IPS DF 19.7 (cell line): ENCODE measurements around the gene CSTF1.
"Not testable (repeated sequence)": the region's sequence is repeated elsewhere in the genome, so short reads cannot be mapped to it uniquely, and the experiment has no call there.

Experiments used
- DNase-seq: peaks from one replicate; pipeline ENCODE4 v3.0.0-alpha.2; 2013; ENCODE audit warnings: low read depth, low spot score

The CSTF1 gene

DNA sequence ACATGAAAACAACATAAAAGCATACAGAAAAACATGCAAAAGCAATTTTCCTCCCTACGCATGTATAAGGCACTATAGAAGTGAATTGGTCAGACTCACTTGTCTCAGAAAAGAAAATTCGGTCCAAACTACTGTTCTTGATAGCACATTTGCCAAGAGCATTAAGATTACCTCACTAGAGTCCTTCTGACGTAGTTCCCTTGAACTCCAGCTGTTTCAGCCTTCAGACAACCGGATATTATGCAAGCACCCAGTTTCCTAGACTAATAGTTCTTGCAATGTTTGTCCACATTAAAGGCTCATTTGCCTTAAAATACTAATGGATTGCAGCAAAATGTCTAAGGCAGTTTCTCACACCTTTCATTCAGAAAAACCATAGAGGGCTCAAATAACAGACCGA is 17.1 kb downstream of the CSTF1 start:
- no peak for DNase-seq

DNA sequence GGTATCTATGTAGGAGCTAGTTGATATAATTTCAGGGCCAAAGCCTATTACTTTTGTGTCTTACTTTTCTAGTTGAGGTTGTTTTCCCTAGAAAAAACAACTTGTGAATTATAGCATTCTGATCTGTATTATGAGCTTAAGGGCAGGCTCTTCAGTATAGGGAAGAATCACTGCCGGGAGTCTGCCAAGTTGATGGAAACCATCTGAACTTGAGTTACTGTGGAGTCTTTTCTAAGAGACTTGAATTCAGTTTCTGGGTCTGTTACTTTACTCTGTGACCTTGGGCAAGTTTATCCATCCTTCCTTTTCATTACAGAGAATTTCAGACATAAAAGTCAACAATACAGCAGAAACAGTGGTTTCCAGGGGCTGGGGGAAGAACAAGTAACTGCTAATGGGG is 17.5 kb downstream of the CSTF1 start:
- DNase-seq = no peak

DNA sequence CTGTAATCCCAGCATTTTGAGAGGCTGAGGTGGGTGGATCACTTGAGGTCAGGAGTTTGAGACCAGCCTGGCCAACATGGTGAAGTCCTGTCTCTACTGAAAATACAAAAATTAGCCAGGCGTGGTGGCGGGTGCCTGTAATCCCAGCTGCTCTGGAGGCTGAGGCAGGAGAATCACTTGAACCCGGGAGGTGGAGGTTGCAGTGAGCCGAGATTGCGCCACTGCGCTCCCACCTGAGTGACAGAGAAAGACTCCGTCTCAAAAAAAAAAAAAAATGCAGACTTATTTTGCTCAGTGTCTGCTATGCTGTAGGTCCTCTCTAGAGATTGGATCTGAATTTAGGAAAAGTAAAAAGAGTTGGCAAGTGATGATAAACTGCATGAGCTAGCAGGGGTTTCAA is 18.8 kb downstream of the CSTF1 start:
- not testable (repeated sequence) for DNase-seq

DNA sequence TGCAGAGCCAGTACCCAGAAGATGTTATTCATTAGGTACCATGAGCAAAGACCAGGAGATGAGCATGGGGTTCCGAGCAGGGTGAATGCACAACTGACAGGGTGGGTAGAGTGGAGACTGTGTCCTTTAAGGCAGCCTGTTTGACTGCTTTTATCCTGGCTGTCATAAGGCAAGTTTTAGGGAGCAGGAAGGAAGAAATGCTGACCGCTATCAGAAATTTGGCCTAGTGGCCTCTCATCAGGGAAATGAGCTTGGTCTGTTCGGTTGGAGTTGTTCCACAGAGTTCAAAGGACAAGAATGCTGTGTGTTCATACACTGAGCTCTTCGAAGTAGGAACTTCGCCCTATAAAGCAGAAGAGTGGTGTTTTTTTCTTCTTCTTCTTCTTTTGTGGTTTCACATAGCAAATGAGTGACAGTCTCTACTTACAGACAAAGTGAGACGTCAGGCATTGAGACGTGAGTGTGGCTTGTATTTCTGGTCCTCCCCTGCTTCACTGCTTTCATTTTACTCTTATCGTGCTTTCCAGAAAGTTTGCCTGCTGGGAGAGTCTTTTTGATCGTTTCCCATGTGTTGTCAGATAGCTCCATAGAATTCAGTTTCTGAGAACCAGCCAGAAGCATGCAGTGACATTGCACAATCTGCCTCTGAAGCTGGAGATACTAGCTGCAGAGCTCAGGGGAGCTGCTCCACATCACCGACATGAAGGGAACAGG is 19.5 kb downstream of the CSTF1 start, which contains the start of gene CASS4:
Gene CASS4 (plus strand): TSS at position 502 of the 714 bp plus-strand sequence. CDS start 199 bp downstream, at position 701.
- DNase-seq = no peak

DNA sequence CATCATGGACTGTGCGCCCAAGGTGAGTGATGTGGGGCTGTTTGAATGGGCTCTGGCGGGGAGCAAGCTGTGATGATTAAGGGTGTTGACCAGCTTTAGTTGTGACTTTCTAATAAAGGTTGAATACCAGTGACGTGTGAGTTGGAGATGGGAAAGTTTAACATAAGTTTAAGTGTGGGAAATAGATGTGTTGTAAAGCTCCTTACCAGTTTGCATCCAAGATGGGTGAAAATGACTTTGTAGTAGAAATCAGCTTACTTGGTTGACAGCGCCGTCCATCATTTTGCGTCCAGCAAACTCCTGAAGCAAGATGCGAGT is 20.0 kb downstream of the CSTF1 start:
- DNase-seq = no peak

DNA sequence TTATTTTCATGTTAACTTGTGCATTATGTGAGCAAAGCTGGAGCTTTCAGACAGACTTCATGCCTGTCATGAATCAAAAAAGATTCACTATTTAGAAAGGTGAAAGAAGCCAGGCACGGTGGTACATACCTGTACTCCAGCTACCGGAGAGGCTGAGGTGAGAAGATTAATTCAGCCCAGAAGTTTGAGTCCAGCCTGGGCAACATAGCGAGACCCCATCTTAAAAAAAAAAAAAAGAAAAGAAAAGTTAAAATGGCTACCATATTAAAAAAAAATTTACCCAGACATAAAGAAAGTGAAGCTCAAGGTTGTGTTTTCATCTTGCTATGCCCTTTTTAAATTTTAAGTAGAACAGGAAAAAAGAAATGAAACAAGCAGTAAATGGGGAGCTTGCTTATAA is 20.5 kb downstream of the CSTF1 start:
- no peak for DNase-seq

DNA sequence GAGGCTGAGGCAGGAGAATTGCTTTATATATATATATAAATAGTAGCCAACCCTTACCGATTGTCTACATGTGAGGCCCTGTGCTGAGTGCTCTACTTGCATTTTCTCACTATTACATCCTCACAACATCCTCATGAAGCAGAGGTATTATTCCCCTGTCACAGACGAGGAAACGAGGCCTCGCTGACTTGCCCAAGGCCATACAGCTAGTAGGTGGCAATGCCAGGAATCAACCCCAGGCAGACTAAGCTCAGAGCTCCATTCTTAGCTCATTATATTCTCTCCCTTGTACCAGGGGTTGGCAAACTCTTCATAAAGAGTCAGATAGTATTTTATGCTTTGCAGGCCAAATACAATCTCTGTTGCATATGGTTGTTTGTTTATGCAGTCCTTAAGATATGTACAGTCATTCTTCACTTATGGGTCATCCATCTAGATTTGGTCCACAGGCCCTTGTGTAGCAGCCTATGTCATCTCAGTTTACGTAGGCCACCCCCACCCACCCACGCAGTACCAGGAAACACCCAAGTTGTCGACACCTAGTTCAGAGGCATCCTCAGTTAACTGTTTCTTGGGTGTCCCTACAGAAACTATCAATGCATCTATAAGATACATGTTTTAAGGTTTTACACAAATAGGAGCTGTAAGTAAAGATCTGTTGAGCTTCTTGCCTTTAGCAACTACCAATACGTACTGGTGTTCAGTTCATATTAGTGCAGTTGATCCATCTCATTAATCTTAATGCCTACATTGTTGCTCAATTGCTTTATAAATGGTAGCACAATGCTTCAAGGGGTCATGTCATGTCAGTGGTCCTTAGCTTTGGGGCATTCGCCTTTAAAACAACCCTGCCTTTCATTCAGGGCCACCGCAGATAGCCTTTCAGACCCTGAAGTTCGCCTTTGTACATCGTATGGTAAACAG is 22.7 kb downstream of the CSTF1 start:
- no peak for DNase-seq

DNA sequence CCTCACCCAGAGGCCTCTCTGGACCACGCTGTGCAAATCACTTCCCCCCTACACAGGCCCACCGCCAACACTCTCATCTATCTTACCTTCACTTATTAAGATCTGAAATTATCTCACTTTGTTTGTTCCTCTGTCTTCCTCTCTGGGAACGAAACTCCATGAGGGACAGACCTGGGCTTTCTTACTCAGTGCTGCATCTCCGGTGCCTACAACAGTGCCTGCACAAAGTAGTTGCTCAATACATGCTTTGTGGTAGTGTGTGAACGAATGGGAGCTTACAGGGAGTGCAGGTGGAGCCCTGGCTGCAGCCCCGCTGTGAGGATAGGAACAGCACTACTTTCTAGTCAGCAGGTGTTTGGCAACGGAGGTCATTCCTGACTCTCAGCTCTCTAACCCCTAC is 25.0 kb downstream of the CSTF1 start:
- no peak for DNase-seq

DNA sequence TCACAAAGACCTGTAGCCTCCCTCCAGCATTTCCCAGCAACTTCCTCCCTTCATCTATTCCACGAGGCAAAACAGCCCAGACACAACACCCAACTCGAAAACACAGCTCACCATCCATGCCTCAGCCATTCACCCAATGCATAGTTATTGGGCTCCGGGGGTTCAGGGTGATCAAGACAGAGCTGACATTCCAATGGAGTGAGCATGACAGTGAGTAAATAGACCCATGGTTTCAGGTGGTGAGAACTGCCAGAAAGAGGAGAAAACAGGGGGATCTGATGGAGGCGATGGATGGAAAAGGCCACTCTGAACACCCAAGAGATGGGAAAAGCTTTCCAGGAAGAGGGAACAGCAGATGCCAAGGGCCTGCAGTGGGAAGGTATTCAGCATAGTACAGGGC is 25.5 kb downstream of the CSTF1 start:
- no peak for DNase-seq

DNA sequence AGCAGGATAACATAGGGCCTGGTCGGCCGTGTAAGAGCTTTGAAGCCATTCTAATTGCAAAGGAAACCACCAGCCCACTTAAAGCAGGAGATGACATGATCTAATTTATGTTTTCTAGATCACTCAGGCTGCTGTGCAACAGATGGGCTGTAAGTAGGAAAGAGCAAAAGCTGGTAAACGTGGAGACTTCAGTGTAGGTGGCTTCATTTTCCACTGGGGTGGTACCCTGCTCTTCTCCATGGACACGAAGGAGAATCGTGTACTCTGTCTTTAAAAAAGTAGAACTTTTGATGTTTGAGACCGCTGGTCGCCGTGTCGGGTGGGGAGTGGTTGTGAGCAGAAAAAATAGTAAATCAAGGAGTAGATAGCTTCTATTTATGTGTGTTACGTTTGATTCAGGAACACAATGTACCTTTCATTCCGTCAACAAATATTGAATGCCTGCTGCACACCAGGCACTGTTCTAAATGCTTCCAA is 26.0 kb downstream of the CSTF1 start:
- no peak for DNase-seq

DNA sequence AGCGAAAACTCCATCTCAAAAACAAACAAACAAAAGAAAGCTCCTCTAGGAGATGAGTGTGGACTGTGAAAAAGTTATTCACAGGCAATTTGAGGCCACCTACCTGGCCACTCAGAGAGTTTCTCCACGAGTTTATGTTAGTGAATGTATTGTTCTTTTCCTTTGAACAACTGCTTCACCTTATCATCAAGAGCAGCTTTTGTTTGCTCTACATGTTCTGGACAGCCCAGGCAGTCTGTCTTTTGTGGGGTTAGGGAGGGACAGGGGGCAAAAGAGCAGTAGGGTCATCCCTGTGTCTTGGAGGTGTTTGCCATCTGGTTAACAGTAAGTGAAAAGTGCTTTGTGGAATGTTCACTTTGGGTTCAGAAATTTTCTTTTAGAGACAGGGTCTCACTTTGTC is 27.6 kb downstream of the CSTF1 start:
- DNase-seq = no peak

DNA sequence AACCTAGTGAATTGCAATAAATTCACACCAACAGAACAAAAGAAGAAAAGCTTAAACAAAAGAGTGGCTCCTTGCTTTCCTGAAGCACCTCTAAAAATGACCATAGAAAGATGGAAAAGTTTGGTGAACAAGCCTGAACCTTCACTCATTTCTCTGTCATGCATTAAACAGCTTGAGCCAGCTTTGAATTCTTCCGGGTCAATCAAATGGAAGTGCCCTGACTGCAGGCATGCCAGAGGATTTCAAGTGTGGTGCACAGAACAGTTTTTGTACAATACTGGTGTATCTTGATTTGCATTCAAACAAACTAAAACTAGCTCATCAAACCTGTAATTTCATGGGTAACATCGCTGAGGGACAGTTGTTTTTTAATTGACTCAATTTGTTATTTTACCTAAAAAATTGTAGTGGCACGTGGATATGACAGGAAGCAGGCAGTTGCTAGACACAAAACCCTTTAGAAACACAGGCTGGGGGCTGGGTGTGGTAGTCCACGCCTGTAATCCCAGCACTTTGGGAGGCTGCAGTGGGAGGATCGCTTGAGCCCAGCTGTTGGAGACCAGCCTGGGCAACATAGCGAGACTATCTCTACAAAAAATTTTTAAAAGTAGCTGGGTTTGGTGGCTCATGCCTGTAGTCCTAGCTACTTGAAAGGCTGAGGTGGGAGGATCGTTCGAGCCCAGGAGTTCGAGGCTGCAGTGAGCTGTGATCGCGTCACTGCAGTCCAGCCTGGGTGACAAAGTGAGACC is 28.7 kb downstream of the CSTF1 start:
- no peak for DNase-seq

DNA sequence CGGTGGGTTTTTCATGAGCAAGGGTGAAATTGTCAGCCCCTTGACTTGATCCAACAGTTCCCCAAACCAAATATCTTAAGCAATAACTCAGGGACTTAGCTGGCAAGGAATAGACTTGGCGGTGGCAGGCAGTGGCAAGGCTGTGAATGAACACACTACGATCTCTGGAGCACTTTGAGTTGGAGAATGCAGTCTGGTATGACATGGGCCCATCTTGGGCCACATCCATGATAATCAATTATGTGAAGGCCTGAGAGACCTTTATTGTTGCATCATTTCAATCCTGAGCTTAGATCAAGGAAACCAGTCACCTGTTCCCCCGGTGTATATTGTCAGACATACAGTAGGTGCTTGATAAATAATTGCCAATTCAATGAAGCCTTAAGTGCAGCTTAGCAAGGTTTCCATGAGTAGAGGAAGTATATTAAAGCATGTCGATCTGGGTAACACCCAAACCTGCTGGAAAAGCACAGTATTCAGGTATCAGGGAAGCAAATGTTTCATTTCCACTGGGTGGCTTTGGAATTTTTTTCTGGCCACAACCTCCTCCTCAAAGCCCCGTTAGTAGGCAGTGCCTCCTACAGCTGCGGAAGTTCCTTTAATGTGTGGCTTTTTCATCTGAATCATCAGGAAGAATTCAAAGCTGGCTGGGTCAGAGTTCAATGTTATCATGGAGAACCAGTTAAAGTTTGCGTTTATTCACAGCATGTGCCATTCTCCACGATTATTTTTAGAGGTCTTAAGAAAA is 29.8 kb downstream of the CSTF1 start:
- no peak for DNase-seq

DNA sequence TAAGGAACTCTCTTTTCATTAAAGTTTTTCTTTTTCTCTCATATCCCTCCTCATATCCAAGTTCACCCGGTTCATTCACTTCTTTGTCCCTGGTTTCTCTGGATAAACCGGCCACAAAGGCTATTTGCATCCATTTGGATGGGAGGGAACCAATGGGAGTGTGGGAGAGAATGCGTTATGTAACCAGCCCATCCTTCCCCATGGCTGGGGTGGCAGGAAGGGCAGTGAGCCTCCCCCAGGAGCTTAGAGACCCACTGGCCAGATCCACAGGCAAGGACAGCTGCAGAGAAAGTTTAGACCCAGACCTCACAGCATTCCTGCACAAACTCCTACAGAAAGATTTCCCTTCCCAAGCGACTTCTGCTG is 30.4 kb downstream of the CSTF1 start:
- DNase-seq = no peak

DNA sequence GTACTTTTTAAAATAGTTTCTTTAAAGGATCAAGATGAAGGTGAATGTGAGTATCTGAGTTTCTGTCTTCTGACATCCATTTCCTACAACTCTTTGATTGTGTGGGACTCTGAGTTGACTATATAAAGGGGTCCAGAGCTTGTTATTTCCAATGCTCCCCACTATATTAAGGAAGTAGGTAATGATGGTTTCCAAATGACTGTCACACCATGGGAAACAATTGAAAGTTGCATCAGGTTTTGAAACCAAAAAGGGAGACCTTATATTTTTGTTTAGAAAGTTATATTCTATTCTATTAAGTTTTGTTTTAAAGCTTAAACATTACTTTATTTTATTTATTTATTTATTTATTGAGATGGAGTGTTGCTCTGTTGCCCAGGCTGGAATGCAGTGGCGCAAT is 30.8 kb downstream of the CSTF1 start:
- no peak for DNase-seq

DNA sequence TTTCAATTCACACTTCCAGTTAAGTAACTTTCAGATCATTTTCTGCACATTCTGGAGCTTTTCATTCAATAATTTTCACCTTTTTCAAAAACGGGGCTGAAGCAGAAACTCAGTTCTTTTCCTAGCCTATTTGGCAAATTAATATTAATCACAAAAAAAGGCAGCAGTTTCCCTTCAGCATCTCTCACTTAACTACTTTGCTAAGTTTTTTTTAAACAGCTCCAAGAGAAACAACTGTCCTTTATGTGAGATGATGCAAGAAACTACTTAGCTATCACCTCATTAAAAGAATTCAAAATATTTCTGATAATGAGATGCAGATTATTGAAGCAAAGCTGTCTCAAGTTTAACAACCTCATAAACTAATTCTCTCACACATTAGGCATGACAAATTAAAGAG is 31.4 kb downstream of the CSTF1 start:
- no peak for DNase-seq

DNA sequence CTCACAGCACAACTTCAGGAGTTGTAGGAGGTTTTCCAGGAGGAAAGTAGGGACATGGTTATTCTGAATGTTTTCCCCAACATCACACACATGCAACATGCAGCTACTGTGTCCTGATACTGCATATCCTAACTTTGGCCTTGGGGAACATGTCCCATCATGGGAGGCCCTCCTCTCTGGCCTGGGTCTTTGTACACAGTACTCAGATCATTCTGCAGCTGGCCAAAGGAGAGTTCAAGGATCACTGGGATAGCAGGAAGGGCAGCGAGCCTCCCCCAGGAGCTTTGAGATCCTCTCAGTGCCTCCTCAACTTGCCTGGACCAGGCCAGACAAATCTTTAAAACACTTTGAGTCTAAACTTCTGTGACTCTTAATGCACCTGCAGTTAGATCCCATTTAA is 32.5 kb downstream of the CSTF1 start:
- no peak for DNase-seq

DNA sequence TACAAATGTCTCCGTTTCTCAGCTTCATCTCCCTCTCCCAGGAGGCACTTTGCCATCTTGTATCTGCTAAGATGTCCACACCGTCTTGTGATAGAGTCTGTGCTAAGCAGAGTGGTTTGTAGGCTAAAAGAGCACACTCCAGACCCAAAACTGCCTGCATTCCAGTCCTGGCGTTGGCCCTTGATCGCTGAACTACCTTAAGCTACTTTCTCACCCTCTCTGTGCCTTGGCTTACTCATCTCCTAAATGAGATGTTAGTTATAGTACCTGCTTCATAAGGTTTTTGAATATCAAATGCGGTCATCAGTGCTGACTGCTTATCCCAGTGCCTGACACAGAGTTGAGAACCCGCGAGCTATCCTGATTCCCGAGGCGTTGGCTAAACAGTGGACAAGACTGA is 33.6 kb downstream of the CSTF1 start:
- no peak for DNase-seq

DNA sequence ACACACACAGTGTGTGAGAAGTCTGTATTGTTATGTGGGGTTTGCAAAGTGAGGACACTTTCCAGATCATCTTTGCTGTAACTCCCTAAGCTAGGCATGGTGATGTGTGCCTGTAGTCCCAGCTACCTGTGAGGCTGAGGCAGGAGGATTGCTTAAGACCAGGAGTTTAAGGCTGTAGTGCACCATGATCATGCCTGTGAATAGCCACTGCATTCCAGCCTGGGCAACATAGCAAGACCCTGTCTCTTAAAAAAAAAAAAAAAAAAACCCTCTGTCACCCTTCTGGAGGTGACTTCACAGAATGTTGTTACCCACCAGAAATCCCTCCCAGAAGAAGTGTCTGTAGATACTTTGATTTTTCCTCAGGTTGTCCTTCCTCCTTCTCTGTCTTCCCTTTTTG is 34.5 kb downstream of the CSTF1 start:
- no peak for DNase-seq

DNA sequence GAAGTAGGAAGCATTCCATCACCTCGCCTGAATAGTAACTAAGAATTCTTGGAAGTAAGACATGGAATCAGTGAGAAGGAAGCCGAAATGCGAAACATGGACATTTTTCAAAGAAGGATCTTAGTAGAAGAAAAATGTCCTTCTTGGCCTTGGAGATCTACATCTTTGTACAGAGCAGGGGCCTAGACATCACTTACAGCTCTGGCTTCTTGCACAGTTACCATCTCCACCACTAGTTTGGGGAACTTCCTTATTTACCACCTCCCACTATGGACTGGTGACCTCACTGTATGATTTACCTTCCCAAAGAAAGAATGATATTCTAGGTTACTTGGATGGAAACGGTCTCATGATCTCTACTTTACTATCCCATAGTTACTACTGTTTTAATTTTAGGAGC is 35.4 kb downstream of the CSTF1 start:
- DNase-seq = no peak

DNA sequence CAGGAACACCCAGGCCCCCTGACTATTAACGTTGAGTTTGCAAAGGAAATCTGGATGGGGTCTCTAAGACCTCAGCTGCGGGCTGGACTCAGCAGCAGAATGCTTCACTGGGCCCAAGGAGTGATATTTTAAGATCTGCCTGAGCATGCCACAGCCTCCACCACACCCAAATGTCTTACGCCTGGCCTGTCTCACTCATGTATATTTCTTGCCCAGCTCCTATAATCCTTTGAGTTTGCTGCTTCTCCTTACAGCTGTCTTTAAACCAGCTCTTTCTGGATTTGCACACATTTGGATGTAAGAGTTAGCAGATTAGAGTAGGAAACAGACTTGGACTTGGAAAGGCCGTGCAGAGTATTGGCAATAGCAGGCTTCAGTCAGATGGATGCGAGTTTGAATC is 36.0 kb downstream of the CSTF1 start:
- DNase-seq = no peak

DNA sequence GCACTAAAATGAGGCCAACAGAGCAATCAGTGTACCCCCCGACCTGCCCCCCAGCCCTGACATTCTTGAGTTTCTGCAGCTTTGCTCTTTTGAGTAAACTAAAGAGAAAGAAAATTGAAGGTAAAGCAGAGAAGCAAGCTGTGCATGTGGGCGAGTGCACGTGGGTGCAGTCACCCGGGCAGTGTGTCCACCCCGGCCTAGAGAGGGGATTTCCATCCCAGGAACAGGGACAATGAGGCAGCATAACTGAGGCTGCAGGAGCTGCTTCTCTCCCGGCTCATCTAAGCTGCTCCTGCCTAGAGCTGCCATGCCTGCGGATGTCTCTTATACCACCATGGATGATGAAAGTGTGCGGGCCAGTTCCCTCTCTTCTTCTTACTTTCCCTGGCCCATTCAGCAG is 36.4 kb downstream of the CSTF1 start:
- no peak for DNase-seq
